Hindlimb muscle (tissue), 1 donor: ENCODE results near the gene SNTA1. TPM values are rescaled to one million over a fixed set of nuclear protein-coding genes. Genes with fewer than 3 reads are reported as not detected.
"Not testable (repeated sequence)": the region's sequence is repeated elsewhere in the genome, so short reads cannot be mapped to it uniquely, and the experiment has no call there.

Experiments
- DNase-seq: peaks from one replicate; pipeline ENCODE4 v3.0.0-alpha.2; 2013
- polyA plus RNA-seq: library from polyadenylated mRNA; unstranded; fragments of 120-200 nt; gene quantifications from one replicate; pipeline ENCODE4 v1.2.1, GENCODE V29; 2013; ENCODE audit not compliant: insufficient read length

Gene SNTA1
- polyA plus RNA-seq, 1 donor, result 36.6 TPM

DNA sequence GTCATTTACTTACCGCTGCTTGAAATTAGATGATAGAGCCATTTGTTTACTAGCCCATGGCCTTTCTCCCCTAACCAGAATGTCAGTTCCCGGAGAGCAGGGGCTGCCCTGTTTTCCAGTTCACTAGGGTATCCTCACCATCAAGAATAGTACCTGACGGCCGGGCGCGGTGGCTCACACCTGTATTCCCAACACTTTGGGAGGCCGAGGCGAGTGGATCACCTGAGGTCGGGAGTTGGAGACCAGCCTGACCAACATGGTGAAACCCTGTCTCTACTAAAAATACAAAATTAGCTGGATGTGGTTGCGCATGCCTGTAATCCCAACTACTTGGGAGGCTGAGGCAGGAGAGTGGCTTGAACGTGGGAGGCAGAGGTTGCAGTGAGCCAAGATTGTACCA, 19.7 kb downstream of the SNTA1 start:
- DNase-seq, result not testable (repeated sequence)

DNA sequence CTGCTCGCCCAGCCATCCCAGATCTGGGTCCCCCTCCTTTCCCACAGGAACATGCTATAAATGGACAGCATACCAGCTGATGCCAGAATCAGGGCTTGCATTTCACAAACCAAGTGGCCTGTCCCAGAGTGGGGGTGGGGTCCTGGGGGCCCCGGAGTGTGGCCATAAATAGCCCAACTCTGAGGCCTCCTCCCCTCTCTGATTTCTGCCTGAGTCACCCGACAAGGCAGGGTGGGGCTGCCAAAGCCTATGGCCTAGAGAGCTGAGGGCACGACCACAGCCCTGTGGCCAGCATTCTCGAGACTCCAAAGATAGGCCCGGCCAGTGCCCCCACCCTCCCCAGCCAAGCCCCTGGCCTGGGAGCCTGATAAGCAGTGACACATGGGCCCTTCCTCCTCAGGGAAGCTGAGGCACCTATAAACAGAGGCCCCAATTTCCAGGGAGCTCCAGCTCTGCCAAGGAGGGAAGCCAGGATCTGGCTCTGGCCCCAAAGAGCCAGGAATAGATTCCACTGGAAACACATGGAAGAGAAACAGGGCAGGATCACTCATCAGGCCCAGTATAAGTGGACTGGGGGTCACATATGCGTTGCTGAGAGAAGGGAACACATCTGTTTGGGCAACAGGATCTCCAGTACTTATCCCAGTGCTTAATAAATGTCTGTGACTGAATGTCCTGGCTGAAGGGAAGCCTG, 20.3 kb downstream of the SNTA1 start:
- DNase-seq, result no peak

DNA sequence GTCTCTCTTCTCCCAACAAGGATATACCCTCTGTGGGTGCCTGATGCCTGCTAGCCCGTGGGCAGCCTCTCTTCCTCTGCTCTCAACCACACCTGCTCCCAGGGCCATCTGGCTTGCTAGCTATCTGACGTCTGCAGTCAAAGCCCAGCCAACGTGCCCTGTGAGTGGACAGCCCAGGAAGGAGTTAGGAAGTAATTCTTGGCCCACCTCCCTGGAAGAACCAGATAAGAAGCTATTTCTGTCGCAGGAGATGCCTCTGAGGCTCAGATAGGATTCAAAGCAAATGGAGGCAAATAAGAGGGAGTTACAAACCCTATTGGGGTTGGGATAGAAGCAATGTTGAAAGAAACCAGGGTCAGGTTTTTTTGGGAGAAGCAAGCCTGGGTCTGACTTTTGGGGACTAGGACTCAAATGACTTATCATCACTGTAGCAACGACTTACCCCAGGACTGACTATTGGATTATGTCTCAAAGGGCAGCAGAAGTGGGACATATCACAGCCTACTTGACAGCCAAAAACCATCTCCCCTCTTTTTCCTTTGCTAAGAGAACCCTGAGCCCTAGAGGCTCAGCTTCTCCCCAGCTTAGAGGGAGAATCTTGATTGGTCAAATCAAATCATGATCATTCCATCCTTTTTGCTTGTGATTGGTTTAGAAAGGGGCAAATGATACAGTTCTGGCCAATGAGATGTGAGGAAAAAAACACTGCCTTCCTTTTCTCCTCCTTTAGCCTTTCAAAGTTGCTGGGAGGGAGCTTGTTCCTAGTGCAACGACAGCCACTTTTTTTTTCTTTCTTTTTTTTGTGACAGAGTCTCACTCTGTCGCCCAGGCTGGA, 24.2 kb downstream of the SNTA1 start:
- DNase-seq, result no peak

DNA sequence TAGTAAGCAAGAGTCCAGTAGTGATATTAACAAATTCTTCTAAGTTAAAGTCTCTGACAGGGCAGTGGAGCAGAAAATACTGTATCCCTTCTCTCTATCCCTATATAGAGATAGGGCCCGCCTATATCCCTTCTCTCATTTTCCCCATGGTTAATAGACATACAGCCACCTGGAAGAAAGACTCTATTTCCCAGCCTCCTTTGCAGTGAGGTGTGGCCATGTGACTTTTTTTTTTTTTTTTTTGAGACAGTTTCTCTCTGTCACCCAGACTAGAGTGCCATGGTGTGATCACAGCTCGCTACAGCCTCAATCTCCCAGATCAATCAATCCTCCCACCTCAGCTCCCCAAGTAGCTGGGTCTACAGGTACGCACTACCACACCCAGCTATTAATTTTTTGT, 25.5 kb downstream of the SNTA1 start:
- DNase-seq, result no peak

DNA sequence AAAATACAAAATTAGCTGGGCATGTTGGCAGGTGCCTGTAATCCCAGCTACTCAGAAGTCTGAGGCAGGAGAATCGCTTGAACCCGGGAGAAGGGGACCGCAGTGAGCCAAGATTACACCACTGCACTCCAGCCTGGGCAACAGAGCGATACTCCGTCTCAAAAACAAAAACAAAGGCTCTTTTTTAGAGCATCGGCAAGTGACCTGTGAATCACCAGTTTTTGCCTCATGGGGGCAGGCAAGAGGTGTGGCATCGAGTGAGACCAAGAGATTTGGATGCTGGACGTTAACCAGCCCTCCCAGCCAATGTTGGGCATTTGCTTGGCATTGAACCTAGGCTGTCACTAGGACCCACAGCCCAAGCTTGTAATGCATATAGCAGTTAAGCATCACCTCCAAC, 27.6 kb downstream of the SNTA1 start:
- DNase-seq, result no peak

DNA sequence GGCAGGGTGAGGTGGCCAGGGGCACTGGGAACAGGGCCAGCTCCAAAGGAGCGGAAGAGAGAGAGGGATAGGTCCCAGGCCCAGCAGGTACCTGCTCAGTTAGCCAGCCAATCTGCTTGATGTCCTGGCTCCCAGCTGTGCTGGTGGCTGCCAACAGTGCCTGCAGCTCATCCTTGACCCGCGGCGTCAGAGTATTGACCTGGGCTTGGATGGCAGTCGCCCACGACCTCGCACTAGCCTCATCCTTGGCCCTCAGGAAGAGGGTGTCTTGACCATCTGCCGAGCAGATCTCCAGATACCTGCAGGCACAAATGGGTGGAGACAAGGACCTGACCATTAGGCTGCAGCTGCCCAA, 31.1 kb downstream of the SNTA1 start:
- no peak for DNase-seq

DNA sequence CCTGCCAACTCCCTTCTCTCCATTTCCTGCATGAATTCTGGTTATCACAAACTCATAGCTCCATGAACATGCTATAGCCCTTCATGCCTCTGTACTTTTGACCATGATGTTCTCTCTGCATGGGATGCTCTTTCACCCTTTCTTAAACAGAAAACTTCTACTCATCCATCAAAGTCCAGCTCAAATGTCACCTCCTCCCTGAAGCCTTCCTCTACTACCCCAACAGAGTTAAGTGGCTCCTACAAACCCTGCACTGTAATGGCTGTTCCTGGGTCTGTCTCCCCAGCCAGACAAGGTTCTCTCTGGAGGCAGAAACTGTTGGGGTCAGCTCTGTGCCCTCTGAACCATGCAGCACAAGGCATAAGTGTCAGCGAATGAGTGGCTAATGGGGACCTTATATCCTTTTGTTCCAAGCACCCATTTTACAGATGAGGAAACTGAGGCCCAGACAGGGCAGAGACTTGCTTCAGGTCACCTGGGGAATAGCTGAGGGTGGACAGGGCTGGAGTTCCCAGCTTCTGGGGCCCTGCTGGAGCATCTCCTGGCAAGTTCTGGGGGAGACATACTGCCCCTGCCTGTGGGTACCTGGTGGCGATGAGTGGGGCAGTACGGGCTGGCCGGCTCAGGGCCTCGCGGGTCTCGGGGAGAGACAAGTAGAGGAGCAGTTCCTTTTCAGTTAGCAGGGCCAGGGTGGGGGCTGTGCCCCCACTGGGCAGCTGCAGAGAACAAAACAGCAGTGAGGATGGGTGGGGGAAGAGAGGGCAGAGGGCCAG, 31.7 kb downstream of the SNTA1 start:
- no peak for DNase-seq

DNA sequence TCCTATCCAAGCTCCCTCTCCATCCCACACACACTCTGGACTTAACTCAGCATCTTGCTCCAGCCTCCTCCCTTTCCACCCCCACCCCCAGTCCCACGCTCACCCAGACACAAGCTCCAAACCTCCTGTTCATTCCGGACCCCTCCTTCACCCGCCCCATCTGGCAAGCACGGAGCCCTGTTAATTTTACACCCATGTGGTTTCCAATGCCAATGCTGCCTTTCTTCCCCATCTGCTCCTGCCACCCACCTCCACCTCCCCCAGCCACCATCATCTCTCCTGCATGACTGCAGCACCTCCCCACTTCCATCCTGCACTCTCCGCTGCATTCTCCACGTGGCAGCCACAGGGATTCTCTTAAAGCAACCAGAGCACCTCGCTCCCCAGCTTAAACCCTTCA, 32.3 kb downstream of the SNTA1 start:
- no peak for DNase-seq

DNA sequence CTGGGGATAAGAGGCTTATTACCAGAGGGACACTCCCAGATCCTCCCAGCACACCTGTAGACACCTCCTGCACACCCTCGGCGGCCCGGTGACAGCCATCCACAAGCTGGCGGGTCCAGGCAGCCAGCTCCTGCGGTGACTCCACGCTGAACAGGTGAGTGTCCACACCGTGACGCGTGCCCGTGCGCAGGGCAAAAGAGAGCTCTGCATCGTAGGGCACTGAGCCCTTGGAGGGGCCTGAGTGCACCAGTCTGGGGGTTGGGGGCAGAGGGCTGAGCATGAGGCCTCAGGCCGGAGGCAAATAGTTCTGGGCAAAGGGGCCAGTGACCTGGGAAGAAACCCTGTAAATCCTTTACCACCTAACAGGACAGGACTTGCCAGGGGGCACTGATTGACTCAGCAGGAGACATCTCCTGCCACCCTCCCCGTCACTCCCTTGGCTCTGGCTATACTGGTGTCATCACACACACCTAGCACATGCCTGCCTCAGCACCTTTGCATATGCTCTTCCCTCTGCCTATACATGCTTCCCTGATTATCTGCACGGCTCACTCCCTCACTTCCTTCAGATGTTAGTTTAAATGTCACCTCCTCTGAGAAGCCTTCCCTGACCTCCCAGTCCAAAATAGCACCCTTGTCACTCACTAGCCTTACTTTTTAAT, 33.4 kb downstream of the SNTA1 start:
- DNase-seq, result no peak

DNA sequence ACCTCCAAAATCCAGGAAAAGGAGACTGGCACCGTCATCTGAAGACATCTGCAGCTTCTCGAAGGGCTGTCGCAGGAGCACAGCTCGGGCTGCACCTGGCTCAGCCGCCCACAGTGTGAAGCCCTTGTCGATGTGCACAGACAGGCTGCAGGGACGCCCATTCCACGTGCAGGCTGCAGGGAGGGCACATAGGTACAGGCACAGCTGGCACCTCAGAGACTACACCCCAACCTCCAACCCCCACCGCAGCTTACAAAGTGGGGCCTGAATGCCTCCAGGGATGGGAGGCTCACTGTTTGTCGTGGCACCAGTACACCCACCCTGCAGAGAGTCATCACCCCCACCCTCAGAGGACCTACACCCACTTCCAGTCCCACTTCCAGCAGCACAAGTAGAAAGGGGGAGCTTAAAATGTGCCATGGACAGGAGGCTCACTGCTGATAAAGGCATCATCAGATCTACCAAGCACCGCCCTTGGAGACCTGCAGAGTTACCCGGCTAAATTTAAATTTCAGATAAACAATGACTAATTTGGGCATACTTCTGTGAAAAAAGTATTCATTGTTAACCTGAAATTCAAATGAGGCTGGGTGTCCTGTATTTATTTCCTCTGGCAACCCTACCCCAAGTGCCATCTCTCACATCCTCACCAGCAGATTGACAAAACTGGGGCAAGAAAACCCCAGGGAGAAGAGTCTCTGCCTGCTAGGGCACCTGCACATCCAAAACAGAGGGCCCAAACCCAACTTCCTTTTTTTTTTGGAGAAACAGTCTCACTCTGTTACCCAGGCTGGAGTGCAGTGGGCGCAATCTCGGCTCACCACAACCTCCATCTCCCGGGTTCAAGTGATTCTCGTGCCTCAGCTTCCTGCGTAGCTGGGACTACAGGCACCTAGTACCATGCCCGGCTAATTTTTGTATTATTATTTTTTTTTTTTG, 34.6 kb downstream of the SNTA1 start:
- no peak for DNase-seq

DNA sequence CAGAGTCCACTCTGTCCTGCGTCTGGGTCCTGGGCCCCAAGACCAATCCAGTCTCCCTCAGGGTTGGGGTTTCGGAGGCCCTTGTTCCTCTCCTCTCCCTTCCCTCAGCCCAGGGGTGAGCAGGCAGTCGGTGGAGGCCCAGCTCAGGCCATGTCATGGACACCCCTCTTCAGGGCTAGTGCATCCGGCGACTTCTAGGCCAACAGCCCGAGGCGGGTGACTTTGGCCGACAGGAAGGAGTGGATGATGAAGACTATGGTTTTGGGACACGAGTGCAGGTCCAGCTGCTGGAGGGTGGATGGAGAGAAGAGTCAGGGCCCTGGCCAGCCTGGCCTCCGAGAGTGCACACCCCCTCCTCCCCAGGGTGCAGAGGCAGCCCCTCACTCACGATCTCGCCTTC, 35.2 kb downstream of the SNTA1 start:
- no peak for DNase-seq

DNA sequence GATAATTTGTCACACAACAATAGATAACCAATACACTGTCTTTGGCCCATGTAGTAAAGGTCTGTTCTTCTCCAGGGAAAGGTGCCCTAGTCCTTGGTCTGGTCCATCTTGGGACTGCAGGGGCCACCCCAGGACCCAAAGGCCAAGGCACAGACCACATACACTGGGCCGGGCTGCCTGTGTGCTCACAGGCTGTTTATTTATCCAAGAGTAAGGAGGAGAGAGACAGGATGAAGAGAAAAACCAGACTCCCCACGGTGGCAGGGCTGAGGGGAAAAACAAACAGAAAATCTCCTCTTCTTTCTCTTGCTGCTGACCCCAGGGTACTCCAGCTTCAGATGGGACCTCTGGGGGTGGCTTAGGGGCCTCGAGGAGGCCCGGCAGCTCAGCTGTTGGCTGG, 35.8 kb downstream of the SNTA1 start:
- DNase-seq, result no peak

DNA sequence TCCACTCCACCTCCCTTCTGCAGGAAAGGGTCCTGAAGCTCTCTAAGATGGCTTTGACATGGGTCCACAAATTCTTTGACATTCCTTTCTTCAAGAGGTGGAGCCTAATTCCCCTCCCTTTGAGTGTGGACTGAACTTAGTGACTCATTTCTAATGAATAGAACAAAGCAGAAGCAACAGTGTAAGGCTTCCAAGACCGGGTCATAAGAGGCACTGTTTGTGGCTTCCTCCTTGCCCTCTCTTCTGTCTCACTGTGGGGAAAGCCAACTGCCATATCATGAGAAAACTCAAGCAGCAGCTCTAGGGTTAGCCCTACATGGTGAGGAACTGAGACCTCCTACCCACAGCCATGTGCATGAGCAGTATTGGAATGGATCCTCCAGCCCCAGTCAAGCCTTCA, 36.3 kb downstream of the SNTA1 start:
- no peak for DNase-seq

DNA sequence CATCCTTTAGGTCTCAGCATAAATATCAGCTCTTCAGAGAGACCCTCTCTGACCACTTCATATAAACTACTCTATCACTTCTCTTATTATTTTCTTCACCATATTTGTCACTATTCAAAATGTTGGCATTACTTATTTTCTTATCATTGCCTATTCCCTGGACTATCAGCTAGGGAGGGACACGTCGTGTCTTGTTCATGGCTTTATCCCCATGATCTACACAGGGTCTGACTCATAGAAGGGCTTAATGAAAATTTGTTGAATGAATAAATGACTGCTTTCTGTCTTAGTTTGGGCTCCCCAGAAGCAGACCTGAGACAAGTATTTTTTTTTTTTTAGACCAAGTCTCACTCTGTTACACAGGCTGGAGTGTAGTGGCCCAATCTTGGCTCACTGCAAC, 39.3 kb downstream of the SNTA1 start:
- no peak for DNase-seq

DNA sequence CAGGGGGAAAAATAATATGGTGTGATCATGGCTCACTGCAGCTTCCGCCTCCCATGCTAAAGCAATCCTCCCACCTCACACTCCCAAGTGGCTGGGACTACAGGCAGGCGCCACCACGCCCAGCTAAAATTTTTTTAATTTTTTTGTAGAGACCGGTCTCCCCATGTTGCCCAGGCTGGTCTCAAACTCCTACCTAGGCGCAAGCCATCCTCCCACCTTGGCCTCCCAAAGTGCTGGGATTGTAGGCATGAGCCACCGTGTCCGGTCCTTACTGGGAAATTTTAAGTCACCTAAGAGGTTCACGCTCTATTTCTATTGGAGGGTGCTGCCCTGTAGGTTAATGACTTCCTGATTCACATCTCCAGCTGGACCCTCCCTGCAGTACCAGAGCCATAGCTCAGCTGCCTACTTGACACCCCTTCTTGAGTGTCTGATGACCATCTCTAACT, 41.6 kb downstream of the SNTA1 start:
- DNase-seq, result no peak

DNA sequence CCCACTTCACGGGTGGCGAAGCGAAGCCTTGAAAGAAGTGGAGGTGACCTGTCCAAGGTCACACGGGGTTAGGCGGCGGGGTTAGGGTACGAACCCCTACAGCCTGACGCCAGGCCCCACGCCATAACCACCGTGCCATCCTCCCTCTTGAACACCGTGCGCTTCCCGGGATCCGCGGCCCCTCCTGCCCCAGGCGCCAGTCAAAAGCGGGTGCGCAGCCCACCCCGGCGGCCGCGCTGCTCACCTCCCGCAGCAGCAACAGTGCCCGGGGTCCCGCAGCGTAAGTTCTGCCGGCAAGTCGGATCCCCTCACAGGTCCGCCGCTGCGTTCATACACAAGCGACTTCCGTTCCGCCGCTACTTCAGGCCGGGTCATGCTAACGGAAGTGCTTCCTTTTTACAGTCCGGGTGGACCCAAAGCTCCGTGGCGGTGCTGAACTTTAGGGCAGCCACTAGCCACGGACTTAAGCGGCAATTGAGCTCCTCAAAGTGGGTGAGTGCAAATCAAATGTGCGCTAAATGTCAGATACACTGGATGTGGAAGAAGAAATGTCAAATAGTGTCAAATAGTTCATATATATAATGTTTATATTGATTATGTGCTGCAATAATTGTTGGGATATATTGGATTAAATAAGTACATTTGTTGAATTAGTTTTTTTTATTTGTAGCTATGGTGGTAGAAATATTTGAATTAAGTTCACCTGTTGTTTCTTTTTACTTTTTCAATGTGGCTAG, 42.2 kb downstream of the SNTA1 start, which contains the start of gene CDK5RAP1:
Gene CDK5RAP1, minus strand, starts transcription at position 336 of the 737 bp plus-strand sequence. CDS start 4,455 bp downstream, outside the sequence.
- peak; percentile 90 for DNase-seq

DNA sequence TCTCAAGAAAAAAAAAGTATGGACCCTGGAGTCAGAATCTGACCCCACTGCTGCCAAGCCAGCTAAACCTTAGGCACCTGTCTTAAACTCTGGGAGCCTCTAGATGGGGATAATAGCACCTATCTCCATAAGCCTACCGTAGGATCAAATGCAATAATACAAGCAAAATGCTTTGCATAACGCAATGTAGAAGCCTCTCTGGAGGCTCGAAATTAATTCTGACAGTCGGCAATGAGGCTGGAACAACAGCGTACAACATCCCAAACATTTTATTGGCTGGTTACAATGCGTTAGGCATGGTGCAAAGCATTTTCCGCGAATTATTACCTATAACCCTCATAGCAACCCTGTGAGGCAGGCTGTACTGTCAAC, 42.8 kb downstream of the SNTA1 start:
- no peak for DNase-seq

DNA sequence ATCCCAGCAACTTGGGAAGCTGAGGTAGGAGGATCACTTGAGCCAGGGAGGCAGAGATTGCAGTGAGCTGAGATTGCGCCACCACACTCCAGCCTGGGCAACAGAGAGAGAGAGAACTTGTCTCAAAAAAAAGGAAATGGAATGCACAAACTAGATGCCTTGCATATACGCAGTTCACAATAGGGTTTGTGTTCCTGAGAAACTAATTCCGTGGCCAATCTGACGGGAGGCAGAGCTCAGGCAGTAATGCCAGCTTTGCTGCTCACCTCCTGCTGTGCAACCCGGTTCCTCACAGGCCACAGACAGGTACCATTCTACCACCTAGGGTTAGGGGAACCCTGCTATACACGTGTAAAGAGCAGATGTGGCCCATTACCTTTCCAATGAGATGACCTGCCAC, 43.6 kb downstream of the SNTA1 start:
- DNase-seq, result no peak

DNA sequence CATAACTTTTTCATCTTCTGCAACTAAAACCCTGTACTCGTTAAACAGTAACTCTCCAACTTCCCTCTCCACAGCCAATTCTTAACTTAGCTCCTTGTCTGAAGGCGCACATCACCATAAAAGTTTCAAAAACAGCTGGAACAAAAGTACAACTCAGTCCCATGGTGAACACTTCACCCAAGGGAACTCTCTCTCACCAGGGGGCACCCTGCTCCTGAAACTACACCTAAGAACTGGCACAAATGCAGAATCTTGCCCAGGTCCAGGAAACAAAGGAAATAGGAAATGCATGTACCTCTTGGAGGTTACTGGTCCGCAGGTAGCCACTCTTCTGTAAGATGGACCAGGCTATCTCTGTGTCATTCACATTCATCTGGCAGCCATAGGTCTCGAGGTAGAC, 48.8 kb downstream of the SNTA1 start:
- no peak for DNase-seq

DNA sequence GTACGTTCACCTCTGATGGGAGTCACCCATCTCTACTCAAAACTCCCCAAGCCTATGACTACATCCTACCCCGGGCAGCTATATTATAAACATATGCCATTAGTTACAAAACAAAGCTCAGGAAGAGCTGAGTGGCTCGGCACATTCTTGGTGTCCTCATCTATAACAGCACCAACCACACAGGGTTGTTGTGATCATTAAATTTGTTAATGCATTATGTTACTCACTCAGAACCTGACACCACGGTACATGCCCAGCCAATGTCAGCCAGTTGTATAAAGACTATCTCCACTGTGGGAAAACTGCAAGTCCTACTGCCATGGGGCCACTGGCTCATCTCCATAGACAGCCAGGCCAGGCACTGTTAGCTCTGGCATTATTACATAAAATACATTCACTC, 50.0 kb downstream of the SNTA1 start:
- no peak for DNase-seq
